Effector memory CD4-positive, alpha-beta T cell (primary cell): Measurements from ENCODE around the gene EPN2.

Experiments used
- DNase-seq, 3 donors: peaks; one replicate each; pipeline ENCODE4 v3.0.0-alpha.2; 2020
- H3K27ac ChIP-seq: 2 replicates; pipeline ENCODE4 v1.7.0; 2013; ENCODE audit warnings: mild to moderate bottlenecking, low read length, moderate library complexity; ENCODE audit not compliant: insufficient read depth, poor library complexity, severe bottlenecking
- H3K27me3 ChIP-seq: replicated peaks from 2 replicates; pipeline ENCODE4 v1.7.0; 2013; ENCODE audit warnings: mild to moderate bottlenecking, low read length; ENCODE audit not compliant: insufficient read depth, control insufficient read depth, poor library complexity, severe bottlenecking
- H3K36me3 ChIP-seq: 2 replicates; pipeline ENCODE4 v1.7.0; 2013; ENCODE audit warnings: mild to moderate bottlenecking, low read length, moderate library complexity; ENCODE audit not compliant: control insufficient read depth, insufficient read depth
- H3K4me1 ChIP-seq: 2 replicates; pipeline ENCODE4 v1.7.0; 2013; ENCODE audit warnings: low read length, mild to moderate bottlenecking; ENCODE audit not compliant: control insufficient read depth, insufficient read depth, poor library complexity, severe bottlenecking
- H3K4me3 ChIP-seq: 2 replicates; pipeline ENCODE4 v1.7.0; 2013; ENCODE audit warnings: low read length, low read depth, mild to moderate bottlenecking; ENCODE audit not compliant: insufficient read depth, poor library complexity, severe bottlenecking
- H3K9me3 ChIP-seq: 2 replicates; pipeline ENCODE4 v1.7.0; 2013; ENCODE audit warnings: mild to moderate bottlenecking, low read length, moderate library complexity; ENCODE audit not compliant: control insufficient read depth

EPN2 gene

DNA sequence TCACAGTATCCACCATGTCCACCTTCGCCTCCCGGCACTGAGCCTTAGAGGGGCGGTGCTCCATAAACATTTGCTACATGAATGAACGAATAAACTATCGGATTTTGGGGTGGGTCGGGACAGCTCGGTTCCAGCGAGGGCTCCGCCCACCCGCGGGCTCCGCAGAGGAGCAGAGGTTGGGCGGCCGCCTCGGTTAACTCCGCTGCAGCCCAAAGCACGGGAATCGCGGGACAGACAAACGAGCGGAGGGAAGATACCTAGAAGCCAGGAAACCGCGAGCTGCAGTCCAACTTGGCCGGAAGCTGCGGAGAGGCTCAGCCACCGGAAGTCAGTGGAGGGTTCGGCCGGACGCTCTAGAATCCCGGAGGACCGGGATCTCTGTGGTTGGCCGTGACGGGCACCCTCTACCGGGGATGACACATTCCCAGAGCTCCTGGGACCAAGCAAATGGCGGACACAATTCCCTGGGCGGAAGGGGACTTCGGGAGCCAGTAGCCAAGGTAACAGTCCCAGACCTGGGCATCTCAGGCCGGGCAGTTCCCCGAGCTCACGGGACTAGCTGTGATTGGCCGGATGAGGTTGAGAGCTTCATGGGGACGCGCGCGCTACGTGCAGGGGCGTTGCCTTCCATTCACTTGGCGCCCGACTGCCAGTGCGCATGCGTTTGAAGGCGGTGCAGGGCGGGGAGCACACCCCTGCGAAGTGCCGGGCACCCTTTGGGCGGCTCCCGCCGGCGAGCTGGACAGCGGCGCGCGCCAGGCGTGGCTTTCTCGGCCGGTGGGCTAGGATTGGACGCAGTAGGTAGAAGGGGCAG is 140.6 kb downstream of the EPN2 start:
- no peaks in the 10 kb centered on the region for H3K27me3 ChIP-seq
- DNase-seq, result peak; percentile 89 to 91 (median 90)
- peaks cover 5% of the 10 kb centered on the region for H3K4me1 ChIP-seq
- peak overlapping the region; percentile 92 for H3K4me3 ChIP-seq
- H3K36me3 ChIP-seq, result peaks cover 17% of the 10 kb centered on the region
- H3K27ac ChIP-seq, result peak overlapping the region; percentile 88
- no peaks in the 10 kb centered on the region for H3K9me3 ChIP-seq

- Histone ChIP-seq H3K9me3 (no peaks in the 10 kb centered on the region), H3K27me3 (no peaks in the 10 kb centered on the region), H3K4me1 (peaks cover 5% of the 10 kb centered on the region), H3K27ac (peak within 1 kb of the TSS; percentile 88), H3K4me3 (peak within 1 kb of the TSS; percentile 92), H3K36me3 (peaks cover 22% of the 10 kb centered on the region)
- DNase-seq, result no peak
Observed at GRCh38 chr17:19378416-19379360, 141.5 kb downstream of the EPN2 start, which contains the start of gene MAPK7. Gene MAPK7, plus strand, starts transcription at chr17:19378498. Its CDS starts 403 bp downstream, at chr17:19378901.

- Histone ChIP-seq H3K4me3 (no peak overlapping the region), H3K4me1 (peaks cover 5% of the 10 kb centered on the region), H3K9me3 (no peaks in the 10 kb centered on the region), H3K27ac (no peak overlapping the region), H3K27me3 (no peaks in the 10 kb centered on the region), H3K36me3 (peaks cover 22% of the 10 kb centered on the region)
- DNase-seq, result no peak
Observed at GRCh38 chr17:19379361-19380065, 142.3 kb downstream of the EPN2 start.

DNA sequence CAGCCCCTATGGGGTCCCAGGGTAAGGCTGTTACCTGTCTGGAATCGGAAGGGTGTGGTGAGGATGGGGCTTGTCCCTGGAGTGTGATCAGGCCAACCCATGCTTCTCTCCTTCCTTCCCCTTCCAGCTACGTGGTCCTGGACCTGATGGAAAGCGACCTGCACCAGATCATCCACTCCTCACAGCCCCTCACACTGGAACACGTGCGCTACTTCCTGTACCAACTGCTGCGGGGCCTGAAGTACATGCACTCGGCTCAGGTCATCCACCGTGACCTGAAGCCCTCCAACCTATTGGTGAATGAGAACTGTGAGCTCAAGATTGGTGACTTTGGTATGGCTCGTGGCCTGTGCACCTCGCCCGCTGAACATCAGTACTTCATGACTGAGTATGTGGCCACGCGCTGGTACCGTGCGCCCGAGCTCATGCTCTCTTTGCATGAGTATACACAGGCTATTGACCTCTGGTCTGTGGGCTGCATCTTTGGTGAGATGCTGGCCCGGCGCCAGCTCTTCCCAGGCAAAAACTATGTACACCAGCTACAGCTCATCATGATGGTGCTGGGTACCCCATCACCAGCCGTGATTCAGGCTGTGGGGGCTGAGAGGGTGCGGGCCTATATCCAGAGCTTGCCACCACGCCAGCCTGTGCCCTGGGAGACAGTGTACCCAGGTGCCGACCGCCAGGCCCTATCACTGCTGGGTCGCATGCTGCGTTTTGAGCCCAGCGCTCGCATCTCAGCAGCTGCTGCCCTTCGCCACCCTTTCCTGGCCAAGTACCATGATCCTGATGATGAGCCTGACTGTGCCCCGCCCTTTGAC is 143.5 kb downstream of the EPN2 start:
- H3K27me3 ChIP-seq, result no peaks in the 10 kb centered on the region
- peaks cover 22% of the 10 kb centered on the region for H3K36me3 ChIP-seq
- peaks cover 5% of the 10 kb centered on the region for H3K4me1 ChIP-seq
- no peak for DNase-seq
- no peak overlapping the region for H3K27ac ChIP-seq
- no peak overlapping the region for H3K4me3 ChIP-seq
- no peaks in the 10 kb centered on the region for H3K9me3 ChIP-seq

DNA sequence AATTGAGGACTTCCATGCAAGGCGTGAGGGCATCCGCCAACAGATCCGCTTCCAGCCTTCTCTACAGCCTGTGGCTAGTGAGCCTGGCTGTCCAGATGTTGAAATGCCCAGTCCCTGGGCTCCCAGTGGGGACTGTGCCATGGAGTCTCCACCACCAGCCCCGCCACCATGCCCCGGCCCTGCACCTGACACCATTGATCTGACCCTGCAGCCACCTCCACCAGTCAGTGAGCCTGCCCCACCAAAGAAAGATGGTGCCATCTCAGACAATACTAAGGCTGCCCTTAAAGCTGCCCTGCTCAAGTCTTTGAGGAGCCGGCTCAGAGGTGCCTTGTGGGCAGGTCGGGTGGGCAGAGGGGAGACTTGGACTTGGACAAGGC is 144.2 kb downstream of the EPN2 start:
- Histone ChIP-seq H3K9me3 (no peaks in the 10 kb centered on the region), H3K36me3 (peaks cover 22% of the 10 kb centered on the region), H3K4me1 (peaks cover 5% of the 10 kb centered on the region), H3K27me3 (no peaks in the 10 kb centered on the region), H3K27ac (no peak overlapping the region), H3K4me3 (no peak overlapping the region)
- DNase-seq, result no peak

- Histone ChIP-seq H3K36me3 (peaks cover 22% of the 10 kb centered on the region), H3K27ac (no peak overlapping the region)
Observed at GRCh38 chr17:19381741-19382444, 144.7 kb downstream of the EPN2 start.

DNA sequence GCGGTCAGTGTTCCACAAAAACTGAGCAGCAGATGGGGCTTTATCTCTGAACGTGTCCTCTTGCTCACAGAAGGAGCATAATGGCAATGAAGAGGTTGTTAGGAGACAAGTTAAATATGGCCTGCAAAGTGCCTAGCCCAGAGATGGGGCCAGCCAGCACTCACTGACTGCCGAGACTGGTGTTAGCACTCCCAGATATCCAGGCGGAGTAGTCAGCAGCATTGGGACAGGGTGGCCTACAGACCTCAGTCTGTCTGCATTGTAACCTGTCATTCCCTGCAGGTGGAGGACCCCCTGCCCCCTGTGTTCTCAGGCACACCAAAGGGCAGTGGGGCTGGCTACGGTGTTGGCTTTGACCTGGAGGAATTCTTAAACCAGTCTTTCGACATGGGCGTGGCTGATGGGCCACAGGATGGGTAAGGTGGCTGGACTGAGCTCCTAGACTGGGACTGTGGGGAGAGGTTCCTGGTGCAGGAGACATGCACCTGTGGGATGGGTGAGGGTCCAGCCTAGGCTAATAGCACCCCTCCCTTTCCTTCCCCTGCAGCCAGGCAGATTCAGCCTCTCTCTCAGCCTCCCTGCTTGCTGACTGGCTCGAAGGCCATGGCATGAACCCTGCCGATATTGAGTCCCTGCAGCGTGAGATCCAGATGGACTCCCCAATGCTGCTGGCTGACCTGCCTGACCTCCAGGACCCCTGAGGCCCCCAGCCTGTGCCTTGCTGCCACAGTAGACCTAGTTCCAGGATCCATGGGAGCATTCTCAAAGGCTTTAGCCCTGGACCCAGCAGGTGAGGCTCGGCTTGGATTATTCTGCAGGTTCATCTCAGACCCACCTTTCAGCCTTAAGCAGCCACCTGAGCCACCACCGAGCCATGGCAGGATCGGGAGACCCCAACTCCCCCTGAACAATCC is 145.6 kb downstream of the EPN2 start:
- no peaks in the 10 kb centered on the region for H3K9me3 ChIP-seq
- no peak for DNase-seq
- H3K4me3 ChIP-seq, result no peak overlapping the region
- no peaks in the 10 kb centered on the region for H3K27me3 ChIP-seq
- peaks cover 5% of the 10 kb centered on the region for H3K4me1 ChIP-seq
- H3K36me3 ChIP-seq, result peaks cover 22% of the 10 kb centered on the region
- H3K27ac ChIP-seq, result no peak overlapping the region

More at GRCh38 chr17:19381741-19382444, 144.7 kb downstream of the EPN2 start:
- H3K4me3 ChIP-seq, result no peak overlapping the region
- peaks cover 5% of the 10 kb centered on the region for H3K4me1 ChIP-seq
- no peaks in the 10 kb centered on the region for H3K27me3 ChIP-seq
- DNase-seq, result no peak
- no peaks in the 10 kb centered on the region for H3K9me3 ChIP-seq

- Histone ChIP-seq H3K4me1 (peaks cover 1% of the 10 kb centered on the region), H3K27ac (no peak overlapping the region), H3K9me3 (no peaks in the 10 kb centered on the region), H3K4me3 (no peak overlapping the region), H3K27me3 (no peaks in the 10 kb centered on the region), H3K36me3 (peaks cover 22% of the 10 kb centered on the region)
- no peak for DNase-seq
Observed at GRCh38 chr17:19383681-19384470, 146.7 kb downstream of the EPN2 start.
